ENCODE data around the gene SMARCD1. TPM values are rescaled to one million over a fixed set of nuclear protein-coding genes. Genes with fewer than 3 reads are reported as not detected.

The SMARCD1 gene
- total RNA-seq, 1 experiment from 2014 or later = 152 TPM

GRCh38 chr12:50109319-50109718 is 24.2 kb downstream of the SMARCD1 start:
- H4K5ac ChIP-seq (ENCODE audit: insufficient read length, low read depth, low read length) = no peak overlapping the region
- H3K4me1 ChIP-seq (ENCODE audit: insufficient read depth, low read length) = peaks cover 10% of the 10 kb centered on the region; the same call in 1 of the 2 replicates
- H3K9me3 ChIP-seq (ENCODE audit: control insufficient read depth, low read depth, low read length) = no peaks in the 10 kb centered on the region
- no peak overlapping the region for H3K4me3 Mint-ChIP-seq
- no peak overlapping the region for H3K56ac ChIP-seq (ENCODE audit: insufficient read length, low read depth, low read length)
- H2BK5ac ChIP-seq (ENCODE audit: insufficient read length, low read length) = no peak overlapping the region
- H3K36me3 Mint-ChIP-seq (ENCODE audit: insufficient read depth in 1 of 3, low read depth in 3 of 3) = no peaks in the 10 kb centered on the region; a peak in 1 of 7 replicates
- H3K23ac ChIP-seq (ENCODE audit: insufficient read length, low read depth, low read length) = no peak overlapping the region
- DNase-seq = no peak
- no peaks in the 10 kb centered on the region for H3K79me1 ChIP-seq (ENCODE audit: insufficient read depth, low read depth, low read length, poor library complexity, severe bottlenecking)
- no CpG with 5 or more reads among the region's 3 CpGs for WGBS (ENCODE audit: extremely low coverage, insufficient read length, low lambda C conversion rate)
- no peak overlapping the region for H3K4ac ChIP-seq (ENCODE audit: low read depth, low read length)
- no peak for TF ChIP-seq CTCF (conservative IDR thresholded peaks at IDR 0.05)
- no peak overlapping the region for H3K18ac ChIP-seq (ENCODE audit: insufficient read length, low read depth, low read length)
- no peak overlapping the region for H2BK20ac ChIP-seq (ENCODE audit: low read depth, low read length, poor library complexity, severe bottlenecking)
- no peaks in the 10 kb centered on the region for H3K27me3 ChIP-seq (ENCODE audit: insufficient read depth, low read length)
- H2BK12ac ChIP-seq (ENCODE audit: insufficient read length, low read depth, low read length) = no peak overlapping the region
- H3K79me2 ChIP-seq (ENCODE audit: insufficient read depth, low read length) = no peaks in the 10 kb centered on the region
- no peak overlapping the region for H3K9ac ChIP-seq (ENCODE audit: extremely low read depth, insufficient read length, low read length)
- H3K27ac Mint-ChIP-seq = no peak overlapping the region
- H3K4me2 ChIP-seq (ENCODE audit: insufficient read depth, insufficient read length, low read length) = no peak overlapping the region
- H3K23me2 ChIP-seq (ENCODE audit: insufficient read length, low read depth, low read length, poor library complexity, severe bottlenecking) = peaks cover 3% of the 10 kb centered on the region
- no peak overlapping the region for H4K91ac ChIP-seq (ENCODE audit: insufficient read length, low read depth, low read length)
- H3K4me1 Mint-ChIP-seq = peaks cover 17 to 30% of the 10 kb centered on the region in 2 experiments
- no peak overlapping the region for H3K27ac ChIP-seq (ENCODE audit: insufficient read length, low read depth, low read length)
- no peak overlapping the region for H3T11ph ChIP-seq (ENCODE audit: low read length)
- H4K20me1 ChIP-seq (ENCODE audit: control insufficient read depth, insufficient read depth, insufficient read length) = no peaks in the 10 kb centered on the region
- no peaks in the 10 kb centered on the region for H3K9me3 Mint-ChIP-seq
- H2AK5ac ChIP-seq (ENCODE audit: insufficient read length, low read length) = no peak overlapping the region
- H2BK15ac ChIP-seq (ENCODE audit: low read depth, low read length) = no peak overlapping the region
- H4K8ac ChIP-seq (replicated peaks; ENCODE audit: insufficient read length, low read depth, low read length) = no peak overlapping the region
- H2BK120ac ChIP-seq (ENCODE audit: low read depth, low read length, poor library complexity, severe bottlenecking) = no peak overlapping the region
- no peak overlapping the region for H3K14ac ChIP-seq (ENCODE audit: insufficient read depth, low read length)
- no peak overlapping the region for H2AFZ ChIP-seq (ENCODE audit: low read length)
- peaks cover 2% of the 10 kb centered on the region for H3K27me3 Mint-ChIP-seq (ENCODE audit: low read depth)

All from H9 (cell line).